Skeletal muscle tissue (tissue), 4 donors: ENCODE data around the gene MYO1E. TPM values are rescaled to one million over a fixed set of nuclear protein-coding genes. Genes with fewer than 3 reads are reported as not detected.

Experiments
- H3K27ac ChIP-seq: one replicate; pipeline ENCODE4 v1.7.0; 2013; ENCODE audit warnings: mild to moderate bottlenecking, low read depth, low read length, inconsistent platforms
- H3K27me3 ChIP-seq, 3 donors: one replicate each; pipeline ENCODE4 v1.7.0; 2013; ENCODE audit warnings: low read length in 3 of 3; ENCODE audit not compliant: control insufficient read depth in 3 of 3, insufficient read depth in 3 of 3
- H3K36me3 ChIP-seq, 3 donors: one replicate each; pipeline ENCODE4 v1.7.0; 2013; ENCODE audit warnings: low read length in 3 of 3; ENCODE audit not compliant: control insufficient read depth in 3 of 3, insufficient read depth in 3 of 3
- H3K4me1 ChIP-seq, 3 donors: one replicate each; pipeline ENCODE4 v1.7.0; 2013; ENCODE audit warnings: low read length in 3 of 3, mild to moderate bottlenecking in 3 of 3; ENCODE audit not compliant: control insufficient read depth in 3 of 3, insufficient read depth in 3 of 3
- H3K4me3 ChIP-seq, 3 donors: one replicate each; pipeline ENCODE4 v1.7.0; 2013; ENCODE audit warnings: low read length in 3 of 3
- H3K9ac ChIP-seq, 3 donors: one replicate each; pipeline ENCODE4 v1.7.0; 2013; ENCODE audit warnings: low read length in 3 of 3, mild to moderate bottlenecking in 3 of 3, moderate library complexity in 2 of 3, low read depth in 1 of 3
- H3K9me3 ChIP-seq, 3 donors: one replicate each; pipeline ENCODE4 v1.7.0; 2013; ENCODE audit warnings: low read length in 3 of 3; ENCODE audit not compliant: control insufficient read depth in 3 of 3
- total RNA-seq: library from RNA; depleted of rRNA; stranded (reverse); fragments of >200 nt; gene quantifications from one replicate; pipeline ENCODE4 v1.2.3, GENCODE V29; 2014
- donor health status: Osteomylitis.

The MYO1E gene
- total RNA-seq, 1 donor from 2014 or later, result 29.7 TPM

DNA sequence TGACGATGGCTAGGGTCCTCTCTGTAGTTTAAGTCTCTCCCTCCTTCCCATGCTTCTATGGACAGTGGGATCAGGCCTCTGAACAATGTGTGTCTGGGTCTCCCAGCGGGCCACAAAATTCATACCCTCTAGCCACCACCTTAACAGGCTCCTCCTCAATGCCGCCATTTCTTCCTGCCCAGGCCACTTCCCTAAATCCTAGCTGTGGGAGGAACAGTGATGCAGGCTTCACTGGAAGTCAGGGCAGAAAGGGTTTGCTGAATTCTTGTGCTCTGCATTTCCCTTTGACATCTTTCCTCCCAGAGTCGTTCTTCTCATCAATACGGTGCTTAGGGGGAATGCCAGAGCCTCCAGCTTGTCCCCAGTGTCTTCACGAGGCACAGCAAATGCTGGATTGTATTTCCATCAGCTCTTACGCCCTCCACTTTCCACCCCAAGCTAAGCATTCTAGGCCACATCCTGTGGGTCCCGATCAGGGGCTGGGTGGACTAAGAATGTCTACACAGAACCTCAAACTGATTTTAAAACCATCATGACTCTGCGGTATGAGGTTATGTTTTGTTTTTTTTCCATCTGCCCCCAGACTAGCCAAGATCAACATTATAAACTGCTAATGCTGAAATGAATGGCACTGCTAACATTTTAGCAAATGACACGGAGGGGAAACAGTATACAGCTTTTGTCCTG is 177.9 kb downstream of the MYO1E start:
- H3K27me3 ChIP-seq, result no peaks in the 10 kb centered on the region
- peaks cover 26 to 45% (median 29%) of the 10 kb centered on the region in 3 donors for H3K36me3 ChIP-seq
- no peaks in the 10 kb centered on the region for H3K4me1 ChIP-seq

DNA sequence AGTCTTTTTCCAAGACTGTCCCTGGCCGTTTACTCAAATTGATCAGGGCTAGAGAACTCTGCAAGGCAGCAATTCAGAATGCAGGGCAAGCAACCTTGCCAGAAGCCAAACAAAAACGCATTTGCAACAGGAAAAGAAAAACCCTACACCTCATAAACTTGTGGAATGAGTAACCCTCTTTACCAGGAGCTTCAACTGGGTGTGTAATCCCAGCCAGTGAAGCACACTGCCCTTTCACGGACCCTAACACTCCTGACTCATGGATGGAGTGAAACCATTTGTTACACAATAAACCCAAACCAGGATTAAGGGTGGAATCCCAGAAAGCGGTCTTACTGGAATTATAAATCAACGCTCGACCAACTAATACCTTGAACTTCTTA is 180.8 kb downstream of the MYO1E start:
- Histone ChIP-seq H3K27ac (no peak overlapping the region), H3K9ac (no peak overlapping the region), H3K36me3 (peaks cover 26 to 49% (median 37%) of the 10 kb centered on the region in 3 donors), H3K27me3 (no peaks in the 10 kb centered on the region), H3K4me1 (no peaks in the 10 kb centered on the region), H3K9me3 (no peaks in the 10 kb centered on the region), H3K4me3 (no peak overlapping the region)

More for the DNA sequence above, 177.9 kb downstream of the MYO1E start:
- H3K4me3 ChIP-seq, result no peak overlapping the region
- H3K9ac ChIP-seq, result no peak overlapping the region
- H3K9me3 ChIP-seq, result no peaks in the 10 kb centered on the region
- no peak overlapping the region for H3K27ac ChIP-seq

DNA sequence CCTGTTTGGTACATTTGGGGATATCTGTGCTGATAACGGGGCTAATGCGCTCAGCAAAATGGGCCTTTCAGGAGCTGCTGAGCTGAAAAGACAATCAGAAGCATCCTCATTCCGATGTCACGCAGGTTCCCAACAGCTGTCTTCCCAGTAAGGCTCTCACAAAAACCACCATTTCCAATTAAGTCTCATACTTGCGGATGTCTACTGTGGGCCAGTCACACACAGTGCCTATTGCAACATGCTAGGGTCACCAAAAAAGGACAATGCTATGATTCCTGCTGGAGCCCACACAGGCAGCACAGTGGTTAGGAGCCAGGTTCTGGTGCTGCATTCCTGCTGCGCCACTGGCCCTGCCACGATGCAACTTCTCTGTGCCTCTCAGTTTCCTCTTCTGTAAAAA is 182.4 kb downstream of the MYO1E start:
- Histone ChIP-seq H3K4me1 (no peaks in the 10 kb centered on the region), H3K27me3 (no peaks in the 10 kb centered on the region), H3K4me3 (no peak overlapping the region), H3K9ac (no peak overlapping the region), H3K27ac (no peak overlapping the region), H3K36me3 (peaks cover 25 to 47% (median 36%) of the 10 kb centered on the region in 3 donors), H3K9me3 (no peaks in the 10 kb centered on the region)

DNA sequence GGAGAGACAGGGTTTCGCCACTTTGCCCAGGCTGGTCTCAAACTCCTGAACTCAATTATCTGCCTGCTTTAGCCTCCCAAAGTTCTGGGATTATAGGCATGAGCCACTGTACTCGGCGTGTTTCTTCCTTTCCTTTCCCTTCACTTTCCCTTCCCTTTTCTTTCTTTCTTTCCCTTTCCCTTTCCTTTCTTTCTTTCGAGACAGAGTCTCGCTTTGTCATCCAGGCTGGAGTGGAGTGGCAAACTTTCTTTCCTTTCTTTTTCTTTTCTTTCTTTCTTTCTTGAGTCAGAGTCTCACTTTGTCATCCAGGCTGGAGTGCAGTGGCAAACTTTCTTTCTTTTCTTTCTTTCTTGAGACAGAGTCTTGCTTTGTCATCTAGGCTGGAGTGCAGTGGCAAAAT is 183.4 kb downstream of the MYO1E start:
- Histone ChIP-seq H3K36me3 (peaks cover 15 to 40% (median 25%) of the 10 kb centered on the region in 3 donors), H3K27ac (no peak overlapping the region), H3K4me1 (no peaks in the 10 kb centered on the region), H3K9ac (no peak overlapping the region), H3K9me3 (no peaks in the 10 kb centered on the region), H3K4me3 (no peak overlapping the region), H3K27me3 (no peaks in the 10 kb centered on the region)

DNA sequence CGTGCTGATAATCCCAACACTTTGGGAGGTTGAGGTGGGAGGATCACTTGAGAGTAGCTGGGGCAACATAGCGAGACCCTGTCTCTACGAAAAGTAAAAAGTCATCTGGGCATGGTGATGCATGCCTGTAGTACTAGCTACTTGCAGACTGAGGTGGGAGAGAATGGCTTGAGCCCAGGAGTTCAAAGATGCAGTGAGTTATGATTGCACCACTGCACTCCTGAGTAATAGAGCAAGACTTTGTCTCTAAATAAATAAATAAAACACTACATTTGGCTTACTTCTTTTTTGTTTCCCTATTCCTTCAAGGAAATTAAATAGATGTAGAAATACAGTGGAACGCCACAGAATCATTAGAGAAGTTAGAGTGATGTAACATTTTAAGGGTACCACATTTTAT is 186.2 kb downstream of the MYO1E start:
- no peak overlapping the region for H3K9ac ChIP-seq
- no peaks in the 10 kb centered on the region for H3K27me3 ChIP-seq
- peaks cover 11 to 27% (median 18%) of the 10 kb centered on the region in 3 donors for H3K36me3 ChIP-seq
- H3K4me3 ChIP-seq, result no peak overlapping the region
- H3K9me3 ChIP-seq, result no peaks in the 10 kb centered on the region
- H3K27ac ChIP-seq, result no peak overlapping the region
- H3K4me1 ChIP-seq, result no peaks in the 10 kb centered on the region

DNA sequence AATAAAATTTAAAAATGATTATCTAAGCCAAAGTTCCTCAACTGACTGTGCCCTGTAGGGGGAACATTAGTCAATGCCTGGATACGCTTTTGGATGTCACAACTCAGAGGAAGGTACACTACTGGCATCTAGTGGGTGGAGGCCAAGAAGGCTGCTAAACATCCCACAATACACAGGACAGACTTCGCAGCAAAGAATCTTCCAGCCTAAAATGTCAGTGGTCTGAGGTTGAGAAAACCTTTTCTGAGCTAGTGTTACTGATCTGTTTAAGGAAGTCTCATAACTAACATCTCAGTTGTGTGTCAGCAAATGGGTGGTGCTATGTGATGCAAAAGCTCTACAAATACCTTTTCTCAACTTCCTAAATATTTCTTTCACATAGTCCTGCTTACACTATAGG is 186.9 kb downstream of the MYO1E start:
- H3K36me3 ChIP-seq, result peaks cover 9 to 35% (median 18%) of the 10 kb centered on the region in 3 donors
- no peaks in the 10 kb centered on the region for H3K27me3 ChIP-seq
- no peak overlapping the region for H3K9ac ChIP-seq
- no peak overlapping the region for H3K4me3 ChIP-seq
- no peaks in the 10 kb centered on the region for H3K4me1 ChIP-seq
- H3K9me3 ChIP-seq, result no peaks in the 10 kb centered on the region
- no peak overlapping the region for H3K27ac ChIP-seq

DNA sequence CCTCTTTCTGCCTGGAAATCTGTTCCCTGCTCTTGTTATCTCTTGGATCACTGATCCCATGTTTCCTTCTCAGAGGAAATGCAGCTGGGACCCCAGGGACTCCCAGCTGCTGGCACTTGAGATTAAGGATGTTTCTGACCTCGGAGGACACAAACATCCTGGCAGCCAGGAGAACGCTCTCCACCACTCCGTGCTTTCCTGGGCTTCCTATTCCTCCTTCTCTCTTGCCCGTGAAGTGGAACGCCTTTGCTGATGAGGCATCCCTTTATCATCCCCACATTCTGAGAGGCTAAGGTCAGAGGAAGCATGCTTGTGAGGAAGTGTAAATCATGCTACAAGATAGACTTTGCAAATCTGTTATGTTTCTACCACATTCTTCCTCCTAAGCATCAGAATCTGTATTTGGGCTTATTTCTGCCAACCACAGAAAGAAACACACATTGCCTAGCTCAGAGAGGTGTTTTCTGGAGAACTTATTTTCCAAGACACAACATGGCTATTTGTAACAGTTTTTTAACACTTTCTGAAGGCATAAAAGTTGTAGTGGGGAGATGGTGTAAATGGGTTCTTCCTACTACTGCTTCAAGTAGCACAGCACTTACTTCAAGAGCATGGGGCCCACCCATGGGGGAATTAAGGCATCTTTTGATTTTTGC is 191.6 kb downstream of the MYO1E start:
- no peaks in the 10 kb centered on the region for H3K9me3 ChIP-seq
- H3K9ac ChIP-seq, result no peak overlapping the region
- no peaks in the 10 kb centered on the region for H3K27me3 ChIP-seq
- no peak overlapping the region for H3K27ac ChIP-seq
- H3K4me1 ChIP-seq, result peaks cover 0 to 9% (median 8%) of the 10 kb centered on the region in 3 donors
- H3K36me3 ChIP-seq, result peaks cover 0 to 33% (median 5%) of the 10 kb centered on the region in 3 donors
- no peak overlapping the region for H3K4me3 ChIP-seq

DNA sequence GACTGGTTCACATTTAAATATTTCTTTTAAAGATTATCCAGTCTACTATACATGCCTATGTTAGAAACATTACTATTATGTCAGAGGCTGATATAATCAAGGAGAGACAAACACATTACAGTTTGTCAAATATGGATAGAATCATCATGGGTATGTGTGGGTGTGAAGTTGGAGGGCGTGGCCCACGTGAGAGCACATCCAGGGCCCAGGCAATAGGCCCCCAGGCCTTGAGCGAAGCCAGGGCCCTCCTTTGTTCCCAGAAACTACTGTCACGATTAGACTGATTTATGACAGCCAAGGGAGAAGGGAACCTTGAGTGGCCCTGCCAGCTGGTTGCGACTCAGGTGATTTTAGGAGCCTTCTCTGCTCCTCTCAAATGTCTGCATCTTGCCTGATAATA is 193.0 kb downstream of the MYO1E start:
- Histone ChIP-seq H3K4me1 (peaks cover 5 to 13% (median 11%) of the 10 kb centered on the region in 3 donors), H3K27me3 (no peaks in the 10 kb centered on the region), H3K27ac (no peak overlapping the region), H3K9me3 (no peaks in the 10 kb centered on the region), H3K4me3 (no peak overlapping the region), H3K9ac (no peak overlapping the region), H3K36me3 (peaks cover 0 to 33% (median 5%) of the 10 kb centered on the region in 3 donors)

DNA sequence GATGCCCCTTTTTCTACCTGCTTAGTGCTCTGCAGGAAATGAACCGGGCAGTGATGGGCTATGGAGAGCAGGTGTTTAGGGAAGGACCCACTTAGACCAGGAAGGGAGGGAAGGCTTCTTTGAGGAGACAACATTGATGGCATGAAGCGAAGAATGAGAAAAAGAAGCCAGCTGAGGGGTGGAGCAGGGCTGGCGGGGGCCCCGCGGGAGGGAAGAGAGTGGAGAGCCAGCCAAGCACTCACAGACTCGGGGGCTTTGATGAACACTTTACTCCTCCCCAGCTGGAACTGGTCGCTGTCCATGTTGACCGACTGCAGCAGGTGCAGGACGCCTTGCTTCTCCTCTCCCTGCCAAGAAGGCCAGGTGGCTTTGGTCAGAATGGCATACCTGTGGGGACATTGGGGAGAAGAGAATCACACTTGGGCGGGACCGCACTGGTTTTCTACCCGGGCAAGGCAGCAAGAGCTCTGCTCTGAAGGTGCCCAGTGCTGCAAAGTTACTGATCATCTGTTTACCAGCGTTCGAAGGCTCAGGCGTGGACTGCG is 194.4 kb downstream of the MYO1E start:
- Histone ChIP-seq H3K9ac (no peak overlapping the region), H3K27ac (peak overlapping the region; percentile 20), H3K9me3 (no peaks in the 10 kb centered on the region), H3K27me3 (no peaks in the 10 kb centered on the region), H3K4me3 (no peak overlapping the region), H3K4me1 (peaks cover 7 to 13% (median 11%) of the 10 kb centered on the region in 3 donors), H3K36me3 (peaks cover 3 to 32% (median 10%) of the 10 kb centered on the region in 3 donors)

DNA sequence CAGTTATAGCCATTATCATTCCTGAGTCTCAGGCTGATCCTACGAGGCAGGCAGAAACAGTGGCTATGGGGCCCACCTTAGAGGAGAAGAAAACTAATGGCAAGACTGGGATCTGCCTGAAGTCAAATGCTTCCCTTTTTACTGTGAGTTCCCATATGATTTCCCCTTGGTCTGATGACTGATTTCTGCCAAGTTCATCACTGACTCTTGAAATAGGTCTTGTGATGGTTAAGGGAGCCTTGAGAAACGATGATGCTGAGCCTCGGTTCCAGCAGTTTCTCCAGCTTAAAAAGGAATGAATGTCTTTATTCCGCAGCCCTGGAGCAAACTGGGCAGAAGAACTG is 195.4 kb downstream of the MYO1E start:
- H3K27me3 ChIP-seq, result no peaks in the 10 kb centered on the region
- H3K9ac ChIP-seq, result no peak overlapping the region
- peaks cover 3 to 28% (median 10%) of the 10 kb centered on the region in 3 donors for H3K36me3 ChIP-seq
- peaks cover 7 to 13% (median 11%) of the 10 kb centered on the region in 3 donors for H3K4me1 ChIP-seq
- H3K27ac ChIP-seq, result peak overlapping the region; percentile 20
- H3K4me3 ChIP-seq, result no peak overlapping the region
- no peaks in the 10 kb centered on the region for H3K9me3 ChIP-seq
